Endothelial cell of umbilical vein (primary cell): ENCODE measurements around the gene CDC42BPG. TPM values are rescaled to one million over a fixed set of nuclear protein-coding genes. Genes with fewer than 3 reads are reported as not detected.

ENCODE experiments used
- BruUV-seq: library from RNA; stranded (reverse); fragments of 400-500 nt; replicated peaks from 2 replicates; lab custom pipeline; 2021; lab: Mats Ljungman, UMichigan
- CTCF ChIA-PET: fragments of 300-600, 350-600 bp; sonication (Branson Sonifier 250); formaldehyde crosslinking; loops from one replicate; lab custom pipeline; 2021; ENCODE audit warnings: antibody characterized with exemption, inconsistent platforms; lab: Charles Lee
- POLR2A ChIA-PET: fragments of 300-600, 350-600 bp; sonication (Branson Sonifier 250); formaldehyde crosslinking; loops from one replicate; lab custom pipeline; 2021; ENCODE audit warnings: antibody characterized with exemption, inconsistent platforms; lab: Charles Lee
- DNase-seq: peaks from one replicate; pipeline ENCODE4 v3.0.0-alpha.2; 2011; ENCODE audit warnings: low read depth, low spot score
- FAIRE-seq: peaks from 2 replicates; lab custom pipeline; 2011; peaks lifted over from hg19 to GRCh38; lab: Jason Lieb, UNC
- H2AFZ ChIP-seq: 2 replicates; pipeline ENCODE4 v1.6.0; 2012; ENCODE audit warnings: low read depth, low read length, control low read depth, inconsistent platforms
- H3K27ac ChIP-seq: 2 replicates; pipeline ENCODE4 v1.5.1; 2011; ENCODE audit warnings: low read depth, mild to moderate bottlenecking, control low read depth, low read length, moderate library complexity; ENCODE audit not compliant: insufficient read depth
- H3K27me3 ChIP-seq, 2 experiments: 2 replicates each; pipeline versions ENCODE4 v1.6.0 to v1.6.1; 2011; ENCODE audit warnings: low read length in 2 of 2, mixed read lengths in 1 of 2; ENCODE audit not compliant: control insufficient read depth in 2 of 2, insufficient read depth in 2 of 2
- H3K36me3 ChIP-seq, 2 experiments: 2 replicates in 1 of 2; 3 replicates in 1 of 2; pipeline ENCODE4 v1.5.1; 2011; ENCODE audit warnings: low read length in 2 of 2, mild to moderate bottlenecking in 1 of 2, moderate library complexity in 1 of 2; ENCODE audit not compliant: control insufficient read depth in 2 of 2, insufficient read depth in 2 of 2; ENCODE audit errors: extremely low read depth in 1 of 2
- H3K4me1 ChIP-seq: 3 replicates; pipeline ENCODE4 v1.5.1; 2011; ENCODE audit warnings: mild to moderate bottlenecking, low read length; ENCODE audit not compliant: control insufficient read depth, insufficient read depth; ENCODE audit errors: extremely low read depth
- H3K4me2 ChIP-seq: 2 replicates; pipeline ENCODE4 v1.6.1; 2011; ENCODE audit warnings: low read length, control low read depth, mixed read lengths; ENCODE audit not compliant: insufficient read depth
- H3K4me3 ChIP-seq, 3 experiments: fragments of 200-600 bp in 1 of 3; sonication (generic), shearing (Covaris generic) in 1 of 3; replicated peaks in 1 of 3; 2 replicates each; pipeline ENCODE4 v1.5.1; 2011 to 2016; ENCODE audit warnings: control low read depth in 3 of 3, low read length in 3 of 3, mild to moderate bottlenecking in 2 of 3, inconsistent platforms in 1 of 3, low read depth in 1 of 3, moderate library complexity in 1 of 3; ENCODE audit not compliant: insufficient read depth in 1 of 3
- H3K79me2 ChIP-seq: 2 replicates; pipeline ENCODE4 v1.6.0; 2012; ENCODE audit warnings: low read length, inconsistent platforms; ENCODE audit not compliant: control insufficient read depth, insufficient read depth
- H3K9ac ChIP-seq: replicated peaks from 2 replicates; pipeline ENCODE3; 2011; ENCODE audit warnings: low read length, control low read depth; ENCODE audit not compliant: insufficient read depth; ENCODE audit errors: extremely low read depth
- H3K9me1 ChIP-seq: replicated peaks from 3 replicates; pipeline ENCODE4 v1.6.0; 2011; ENCODE audit warnings: mild to moderate bottlenecking, low read length; ENCODE audit not compliant: control insufficient read depth, insufficient read depth; ENCODE audit errors: extremely low read depth
- H3K9me3 ChIP-seq: replicated peaks from 2 replicates; pipeline ENCODE4 v1.5.1; 2012; ENCODE audit warnings: low read length, inconsistent platforms; ENCODE audit not compliant: control insufficient read depth, insufficient read depth
- H4K20me1 ChIP-seq: replicated peaks from 2 replicates; pipeline ENCODE3; 2011; ENCODE audit warnings: mild to moderate bottlenecking, low read length; ENCODE audit not compliant: control insufficient read depth, insufficient read depth; ENCODE audit errors: extremely low read depth
- GATA2 ChIP-seq: IDR thresholded peaks from 2 replicates; pipeline ENCODE4 v1.7.0; 2011; ENCODE audit warnings: low read depth, mild to moderate bottlenecking, moderate library complexity, mixed read lengths, low read length; ENCODE audit not compliant: insufficient read length, insufficient read depth
- JUN ChIP-seq: IDR thresholded peaks from 2 replicates; pipeline ENCODE4 v1.6.1; 2011; ENCODE audit warnings: borderline replicate concordance, low read depth; ENCODE audit not compliant: insufficient read length, insufficient read depth
- POLR2A ChIP-seq: IDR thresholded peaks from 2 replicates; pipeline ENCODE4 v1.6.1; 2012; ENCODE audit warnings: low read depth, mild to moderate bottlenecking, control low read depth, low read length
- dilution Hi-C: fragments of 300-500 bp; cut with MboI; formaldehyde crosslinking; loops from one replicate; pipeline ENCODE4 v1.15.0; 2019; ENCODE audit warnings: low sequenced_read_pairs; ENCODE audit not compliant: extremely low pct_ligation_motif_present
- intact Hi-C: fragments of 100-400 bp; cut with micrococcal nuclease; formaldehyde crosslinking; loops from one replicate; pipeline ENCODE4 v1.10.0; 2022
- polyA plus RNA-seq, 4 experiments: library from polyadenylated mRNA; depleted of rRNA in 3 of 4; stranded (reverse) in 3 of 4; unstranded in 1 of 4; fragments of >200 nt; gene quantifications; 2 replicates each; pipeline versions ENCODE4 v1.2.1 to v1.2.3, GENCODE V29; 2011 to 2012; ENCODE audit warnings: missing spikeins in 1 of 4
- total RNA-seq: library from RNA; stranded (reverse); gene quantifications from 2 replicates; pipeline ENCODE4 v1.2.3, GENCODE V29; 2021
- TF ChIP-seq, protein P1 (sequence below), 2 donors: IDR thresholded peaks; 1 replicate in 1 of 2; 2 replicates in 1 of 2; pipeline ENCODE4 v1.5.1; 2011; ENCODE audit warnings: low read length in 2 of 2, mild to moderate bottlenecking in 2 of 2, moderate library complexity in 2 of 2, control low read depth in 1 of 2, inconsistent platforms in 1 of 2, low read depth in 1 of 2; ENCODE audit not compliant: insufficient read depth in 1 of 2; ENCODE audit errors: extremely low read depth in 1 of 2

CDC42BPG gene
- total and polyA plus RNA-seq, 2 donors (not counting 3 experiments of a cell fraction or from before 2014, with no cell fraction given) = 0.19 to 0.42 TPM

DNA sequence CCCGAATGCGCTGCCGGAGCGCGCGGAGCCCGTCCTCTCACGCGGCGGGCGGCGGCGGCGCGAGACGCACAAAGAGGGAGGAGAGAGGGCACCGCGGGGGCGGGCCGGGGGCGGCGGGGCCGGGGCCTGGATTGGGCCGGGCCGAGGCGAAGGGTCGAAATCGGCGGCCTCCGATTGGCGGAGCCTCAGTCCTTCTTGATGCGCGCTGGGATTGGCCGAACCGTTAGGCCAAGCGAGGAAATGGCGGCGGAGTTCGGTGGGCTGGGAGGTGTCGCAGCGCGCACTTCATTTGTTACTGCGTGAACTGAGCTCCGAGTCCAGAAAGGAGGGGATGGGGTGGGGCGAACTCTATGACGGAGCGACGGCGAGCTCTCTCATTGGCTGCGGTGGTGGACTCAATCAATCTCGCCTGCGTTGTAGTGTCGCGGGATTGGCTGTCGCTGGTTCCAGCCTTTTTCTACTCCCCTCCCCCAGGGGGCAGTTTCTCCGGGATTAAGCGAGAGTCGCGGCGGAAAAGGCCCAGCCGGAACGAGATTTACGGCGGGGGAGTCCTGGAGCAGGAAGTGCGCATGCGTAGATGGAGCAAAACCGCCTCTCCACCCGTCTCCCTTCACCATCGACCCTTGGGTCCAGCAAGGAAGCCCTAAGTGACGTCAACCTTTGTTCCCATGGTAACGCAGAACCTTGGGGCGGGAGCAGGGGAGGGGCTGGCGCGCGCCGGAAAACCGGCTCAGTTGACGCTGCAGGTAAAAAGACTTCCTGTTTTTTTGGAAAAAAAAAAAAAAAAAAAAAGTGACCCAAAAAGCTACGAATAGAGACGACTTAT, 65.8 kb downstream of the CDC42BPG start, which contains the start of gene SF1:
SF1 (minus strand) TSS at position 70 of the 826 bp plus-strand sequence. CDS start 150 bp downstream, outside the sequence.
- Histone ChIP-seq H3K4me2 (peak within 1 kb of the TSS; percentile 91), H3K9me1 (no peaks in the 10 kb centered on the region), H3K79me2 (peaks cover 39% of the 10 kb centered on the region), H3K27me3 (no peaks in the 10 kb centered on the region), H3K9me3 (no peaks in the 10 kb centered on the region), H3K9ac (peak within 1 kb of the TSS; percentile 91), H4K20me1 (peaks cover 18% of the 10 kb centered on the region), H3K27ac (peak within 1 kb of the TSS; percentile 80), H3K36me3 (peaks cover 18 to 20% of the 10 kb centered on the region in 2 experiments), H3K4me1 (peaks cover 22% of the 10 kb centered on the region), H3K4me3 (peak within 1 kb of the TSS; percentile 69 to 85 (median 75)), H2AFZ (peak within 1 kb of the TSS; percentile 16)
- TF ChIP-seq, protein P1, sequence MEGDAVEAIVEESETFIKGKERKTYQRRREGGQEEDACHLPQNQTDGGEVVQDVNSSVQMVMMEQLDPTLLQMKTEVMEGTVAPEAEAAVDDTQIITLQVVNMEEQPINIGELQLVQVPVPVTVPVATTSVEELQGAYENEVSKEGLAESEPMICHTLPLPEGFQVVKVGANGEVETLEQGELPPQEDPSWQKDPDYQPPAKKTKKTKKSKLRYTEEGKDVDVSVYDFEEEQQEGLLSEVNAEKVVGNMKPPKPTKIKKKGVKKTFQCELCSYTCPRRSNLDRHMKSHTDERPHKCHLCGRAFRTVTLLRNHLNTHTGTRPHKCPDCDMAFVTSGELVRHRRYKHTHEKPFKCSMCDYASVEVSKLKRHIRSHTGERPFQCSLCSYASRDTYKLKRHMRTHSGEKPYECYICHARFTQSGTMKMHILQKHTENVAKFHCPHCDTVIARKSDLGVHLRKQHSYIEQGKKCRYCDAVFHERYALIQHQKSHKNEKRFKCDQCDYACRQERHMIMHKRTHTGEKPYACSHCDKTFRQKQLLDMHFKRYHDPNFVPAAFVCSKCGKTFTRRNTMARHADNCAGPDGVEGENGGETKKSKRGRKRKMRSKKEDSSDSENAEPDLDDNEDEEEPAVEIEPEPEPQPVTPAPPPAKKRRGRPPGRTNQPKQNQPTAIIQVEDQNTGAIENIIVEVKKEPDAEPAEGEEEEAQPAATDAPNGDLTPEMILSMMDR (IDR thresholded peaks at IDR 0.05; ENCODE audit: extremely low read depth in 1 of 2, insufficient read depth in 1 of 2, low read depth in 1 of 2, low read length in 2 of 2) = no peak
- TF ChIP-seq JUN (peak; percentile 44), GATA2 (no peak), POLR2A (peak; percentile 72)
- ChIA-PET CTCF (interaction anchor here (0.6 to 1.3 kb wide), 14 partner anchors 9 to 338 kb away, joined by 3 to 11 read pairs (median 4); partner anchors contain the start of genes CDC42BPG and ZNHIT2), POLR2A (interaction anchor here (0.6 to 1.0 kb wide), 6 partner anchors 10 to 1510 kb away, joined by 3 to 4 read pairs (median 4); partner anchors contain the start of gene YIF1A)
- intact Hi-C loops (loop anchor here (1.0 to 2.0 kb wide), 3 partner anchors 24 to 510 kb away; partner anchors contain the start of genes MAP4K2 and MEN1), dilution Hi-C loops (no loop called here)
- FAIRE-seq (peak; percentile 98), DNase-seq (peak; percentile 100)
- BruUV-seq = no TSS peak
